ENCODE results near the gene GPR108.

The GPR108 gene

DNA sequence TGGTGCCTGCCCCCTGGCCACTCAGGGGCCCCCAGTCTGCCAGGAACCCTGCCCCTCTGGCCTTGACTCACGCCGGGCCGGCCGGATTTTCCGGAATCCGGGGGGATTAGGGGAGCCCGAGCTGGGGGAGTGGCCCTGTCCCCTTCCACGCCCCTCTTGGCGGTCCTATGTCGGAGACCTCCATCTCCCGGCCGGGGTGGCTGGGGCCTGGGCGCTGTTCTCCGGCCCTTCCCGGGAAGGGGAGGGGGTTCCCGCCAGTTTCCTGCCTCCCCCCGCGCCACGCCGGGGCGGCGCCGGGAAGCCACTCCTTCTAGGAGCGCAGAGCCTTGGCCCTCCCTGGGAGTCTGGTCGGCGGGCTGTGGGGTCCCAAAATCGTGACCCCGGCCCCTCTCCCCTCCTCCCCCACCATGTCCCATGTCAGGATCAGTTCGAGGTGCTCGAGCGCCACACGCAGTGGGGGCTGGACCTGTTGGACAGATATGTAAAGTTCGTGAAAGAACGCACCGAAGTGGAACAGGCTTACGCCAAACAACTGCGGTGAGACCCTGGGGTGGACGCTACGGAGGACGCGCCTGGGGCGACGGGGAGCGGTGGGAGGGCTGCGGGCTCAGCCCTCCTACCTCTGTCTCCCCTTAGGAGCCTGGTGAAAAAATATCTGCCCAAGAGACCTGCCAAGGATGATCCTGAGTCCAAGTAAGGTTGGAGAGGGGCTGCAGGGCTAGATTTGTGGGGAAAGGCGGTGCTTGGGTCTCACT is 3.4 kb upstream of the GPR108 start:
- TF ChIP-seq CTCF (IDR thresholded peaks at IDR 0.05; ENCODE audit: low read depth, low read length, missing control alignments), result no peak
- DNase-seq (ENCODE audit: low read depth), result no peak
- peak overlapping the region; percentile 88 for H3K4me3 ChIP-seq (ENCODE audit: low read depth, low read length)
- in situ Hi-C loops (cut with HindIII; ENCODE audit: low sequenced_read_pairs), result no loop called here

GRCh38 chr19:6739883-6740588 is 2.7 kb upstream of the GPR108 start:
- peak overlapping the region; percentile 88 for H3K4me3 ChIP-seq (ENCODE audit: low read depth, low read length)
- in situ Hi-C loops (cut with HindIII; ENCODE audit: low sequenced_read_pairs), result no loop called here
- no peak for DNase-seq (ENCODE audit: low read depth)
- no peak for TF ChIP-seq CTCF (IDR thresholded peaks at IDR 0.05; ENCODE audit: low read depth, low read length, missing control alignments)

- DNase-seq (ENCODE audit: low read depth), result no peak
- no peak for TF ChIP-seq CTCF (IDR thresholded peaks at IDR 0.05; ENCODE audit: low read depth, low read length, missing control alignments)
- peak within 1 kb of the TSS; percentile 88 for H3K4me3 ChIP-seq (ENCODE audit: low read depth, low read length)
- in situ Hi-C loops (cut with HindIII; ENCODE audit: low sequenced_read_pairs), result no loop called here
Observed at GRCh38 chr19:6739390-6739882, 2.1 kb upstream of the GPR108 start, which contains the start of gene TRIP10. Gene TRIP10, plus strand, starts transcription at chr19:6739680. Its CDS starts 82 bp downstream, at chr19:6739762.

DNA sequence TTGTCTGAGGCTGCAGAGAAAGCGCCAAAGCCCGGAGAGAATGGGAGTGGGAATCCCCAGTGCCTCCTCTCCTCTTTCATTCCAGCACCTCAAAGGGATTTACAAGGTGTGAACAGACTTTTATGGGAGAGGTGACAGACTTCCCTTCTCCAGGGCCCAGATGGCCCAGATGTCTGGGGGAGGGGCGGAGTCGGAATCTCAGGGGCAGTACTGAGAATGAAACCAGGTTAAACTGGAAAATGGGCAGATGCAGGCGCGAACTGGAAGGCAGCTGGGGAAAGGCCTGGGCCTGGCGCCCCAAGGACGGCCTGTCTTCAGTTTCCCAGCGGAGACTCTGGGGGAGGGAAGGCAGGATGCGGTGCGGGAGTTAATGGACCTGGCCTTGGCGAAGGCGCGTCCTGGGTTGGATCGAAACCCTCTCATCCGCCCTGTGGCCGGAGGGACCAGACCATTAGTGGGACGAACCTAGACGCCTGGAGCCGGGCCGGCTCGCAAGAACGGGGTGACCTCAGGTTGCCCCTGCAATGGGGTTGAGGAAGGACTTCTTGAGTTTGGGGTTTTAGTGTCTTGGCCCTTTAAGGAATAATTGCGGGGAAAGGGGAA is 1.5 kb upstream of the GPR108 start:
- peak overlapping the region; percentile 27 for H3K4me3 ChIP-seq (ENCODE audit: low read depth, low read length)
- DNase-seq (ENCODE audit: low read depth), result no peak
- in situ Hi-C loops (cut with HindIII; ENCODE audit: low sequenced_read_pairs), result no loop called here
- no peak for TF ChIP-seq CTCF (IDR thresholded peaks at IDR 0.05; ENCODE audit: low read depth, low read length, missing control alignments)

DNA sequence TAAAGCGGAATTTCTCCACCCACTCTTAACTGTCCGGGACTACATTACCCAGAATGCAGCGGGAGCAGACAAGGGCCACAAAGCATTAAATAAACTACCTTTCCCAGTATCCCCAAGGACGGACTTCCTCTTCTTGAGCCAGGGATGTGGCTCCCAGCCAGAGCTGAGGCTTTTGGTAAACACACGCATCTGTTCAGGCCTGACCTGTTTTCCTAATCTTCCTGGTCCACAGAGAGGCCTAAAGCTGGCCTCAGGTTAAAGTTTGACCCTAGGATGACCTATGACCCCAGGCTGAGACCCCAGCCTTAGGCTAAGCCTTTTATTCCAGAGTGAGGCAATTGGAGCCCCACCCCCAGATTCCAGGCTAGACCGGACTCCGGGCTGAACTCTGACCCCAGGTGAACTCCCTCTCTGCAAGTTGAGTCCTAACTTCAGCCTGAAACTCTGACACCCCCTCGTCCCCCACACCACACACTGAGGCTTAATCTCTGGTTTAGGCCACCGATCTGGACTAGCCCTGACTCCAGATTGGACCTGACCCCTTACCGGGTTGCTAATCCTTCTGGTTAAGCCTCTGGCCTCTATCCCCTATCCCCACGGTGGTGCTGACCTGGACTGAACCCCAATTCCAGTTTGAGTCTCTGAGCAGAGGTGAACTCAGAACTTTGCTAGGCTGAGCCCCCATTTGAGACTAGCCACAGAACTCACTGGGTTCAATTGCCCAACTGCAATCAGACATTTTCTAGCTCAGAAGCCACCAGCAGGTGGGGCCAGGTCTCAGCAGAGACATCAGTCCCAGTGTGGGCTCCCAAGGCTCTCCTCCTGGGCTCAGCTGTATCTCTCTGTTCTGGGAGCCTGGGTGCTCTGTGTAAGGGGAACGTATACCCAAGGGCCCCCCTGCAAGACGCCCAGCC is 750 bp upstream of the GPR108 start:
- no peak overlapping the region for H3K4me3 ChIP-seq (ENCODE audit: low read depth, low read length)
- TF ChIP-seq CTCF (IDR thresholded peaks at IDR 0.05; ENCODE audit: low read depth, low read length, missing control alignments), result peak; percentile 73

GRCh38 chr19:6736917-6737283 is 480 bp downstream of the GPR108 start:
- peak overlapping the region; percentile 99 for H3K4me3 ChIP-seq (ENCODE audit: low read depth, low read length)
- in situ Hi-C loops (cut with HindIII; ENCODE audit: low sequenced_read_pairs), result no loop called here
- no peak for DNase-seq (ENCODE audit: low read depth)
- no peak for TF ChIP-seq CTCF (IDR thresholded peaks at IDR 0.05; ENCODE audit: low read depth, low read length, missing control alignments)

More for the DNA sequence above, 750 bp upstream of the GPR108 start:
- in situ Hi-C loops (cut with HindIII; ENCODE audit: low sequenced_read_pairs), result no loop called here
- peak; percentile 49 for DNase-seq (ENCODE audit: low read depth)
